HG03159 (cell line): ENCODE results near the gene RPUSD1.
"Not testable (repeated sequence)": the region's sequence is repeated elsewhere in the genome, so short reads cannot be mapped to it uniquely, and the experiment has no call there.

Source experiments
- ATAC-seq: cut with Tn5 transposase; IDR thresholded peaks from one replicate; pipeline ENCODE4 v1.9.1; 2021; ENCODE audit warnings: mild to moderate bottlenecking, moderate library complexity; ENCODE audit not compliant: unreplicated experiment

The RPUSD1 gene

DNA sequence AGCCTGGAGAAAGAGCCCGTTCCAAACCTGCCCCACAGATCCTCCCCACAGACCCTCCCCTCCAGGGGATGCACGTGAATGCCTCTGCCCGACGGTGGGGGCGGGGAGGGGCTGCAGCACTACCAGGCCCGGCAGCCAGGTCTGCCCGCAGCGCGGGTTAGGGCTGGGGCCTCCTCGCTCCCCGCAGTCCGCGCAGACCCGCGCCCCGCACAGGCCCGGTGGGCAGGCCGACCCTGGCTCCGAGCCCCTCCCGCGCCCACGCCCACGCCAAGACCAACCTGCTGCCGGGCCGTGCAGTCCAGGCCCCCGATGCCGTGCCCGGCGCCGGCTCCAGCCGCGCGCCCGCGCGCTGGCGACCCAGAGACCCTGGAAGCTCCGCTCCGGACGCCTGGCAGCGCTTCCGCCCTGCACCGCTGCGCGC is at the start of gene RPUSD1:
RPUSD1 (minus strand) TSS at position 404 of the 421 bp plus-strand sequence. CDS start 644 bp downstream, outside the sequence.
- peak; percentile 23 for ATAC-seq

DNA sequence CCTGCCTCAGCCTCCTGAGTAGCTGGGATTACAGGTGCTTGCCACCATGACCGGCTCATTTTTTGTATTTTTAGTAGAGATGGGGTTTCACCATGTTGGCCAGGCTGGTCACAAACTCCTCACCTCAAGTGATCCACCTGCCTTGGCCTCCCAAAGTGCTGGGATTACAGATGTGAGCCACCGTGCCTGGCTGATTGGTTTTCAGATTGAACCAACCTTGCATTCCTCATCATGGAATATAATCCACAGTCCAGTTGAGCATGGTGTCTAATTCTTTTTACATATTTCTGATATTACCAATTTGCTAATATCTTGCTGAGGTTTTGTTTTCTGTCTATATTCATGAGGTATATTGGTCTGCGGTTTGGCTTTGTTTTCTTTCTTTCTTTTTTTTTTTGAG is 48.6 kb upstream of the RPUSD1 start:
- ATAC-seq = not testable (repeated sequence)

DNA sequence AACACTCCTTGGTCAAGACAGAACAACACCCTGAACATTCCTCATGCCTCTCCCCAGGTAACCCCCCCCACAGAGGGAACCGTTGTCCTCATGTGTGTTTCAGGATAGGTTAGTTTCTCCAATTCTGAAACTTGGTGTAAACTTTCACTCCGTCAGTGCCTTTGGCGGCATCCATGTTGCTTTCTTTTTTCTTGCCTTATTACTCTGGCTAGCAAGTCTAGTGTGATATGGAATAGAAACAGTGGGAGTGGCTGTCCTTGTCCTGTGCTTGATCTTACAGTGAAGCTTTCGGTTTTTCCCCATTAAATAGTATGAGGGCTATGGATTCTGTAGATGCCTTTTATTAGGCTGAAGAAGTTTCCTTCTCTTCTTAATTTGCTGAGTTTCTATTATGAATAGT is 48.0 kb upstream of the RPUSD1 start:
- no peak for ATAC-seq

- ATAC-seq = no peak
These were observed 47.2 kb upstream of the RPUSD1 start for GRCh38 chr16:835373-835772.

DNA sequence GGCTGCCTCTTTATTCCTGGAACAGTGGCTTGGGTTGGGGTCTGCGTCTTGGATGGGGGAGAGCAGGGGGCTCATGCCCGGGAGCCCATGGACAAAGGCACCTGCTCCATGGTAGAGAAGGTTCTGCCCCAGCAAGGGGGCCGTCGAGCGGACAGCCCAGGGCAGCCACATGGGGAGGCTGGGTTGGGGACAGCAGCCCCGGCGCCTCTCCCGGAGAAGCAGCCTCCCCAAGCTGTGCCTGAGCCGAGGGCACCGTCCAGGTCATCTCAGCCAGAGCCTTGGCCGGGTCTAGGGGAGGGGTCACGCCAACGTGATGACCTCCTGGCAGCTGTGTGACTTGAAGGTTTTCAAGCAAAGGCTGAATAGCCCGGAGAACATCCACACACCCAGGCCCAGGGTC is 45.2 kb upstream of the RPUSD1 start:
- ATAC-seq = no peak

DNA sequence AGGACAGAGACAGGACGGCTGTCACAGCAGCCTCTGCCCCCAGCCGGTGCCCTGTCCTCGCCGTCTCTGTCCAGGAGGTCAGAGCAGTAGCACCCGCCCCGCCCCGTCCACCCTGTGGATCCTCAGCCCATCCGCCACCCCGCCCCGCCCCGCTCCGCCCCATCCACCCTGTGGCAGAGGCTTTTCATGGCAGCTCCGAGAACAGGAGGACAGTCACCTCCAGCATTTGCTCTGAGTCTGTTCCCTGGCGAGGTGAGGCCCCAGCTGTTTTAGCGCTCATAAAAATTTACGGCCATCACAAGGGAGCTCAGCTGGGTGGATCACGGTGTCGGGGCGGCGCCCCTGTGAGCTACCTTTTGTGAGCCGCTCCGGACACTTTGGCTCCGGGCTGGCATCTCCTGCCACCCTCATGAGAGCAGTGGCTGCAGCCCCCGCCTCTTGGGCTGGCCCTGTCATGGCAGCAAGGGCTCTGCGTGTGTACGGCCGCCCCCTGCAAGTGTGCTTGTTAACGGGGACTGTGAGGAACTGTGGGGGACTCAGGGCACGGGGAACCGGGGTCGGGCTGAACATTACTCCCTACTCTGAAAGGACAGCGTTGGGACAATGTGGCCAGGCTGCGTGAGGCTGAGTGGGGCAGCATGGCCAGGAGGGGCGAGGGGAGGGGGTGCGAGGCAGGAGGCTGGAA is 44.6 kb upstream of the RPUSD1 start:
- no peak for ATAC-seq

DNA sequence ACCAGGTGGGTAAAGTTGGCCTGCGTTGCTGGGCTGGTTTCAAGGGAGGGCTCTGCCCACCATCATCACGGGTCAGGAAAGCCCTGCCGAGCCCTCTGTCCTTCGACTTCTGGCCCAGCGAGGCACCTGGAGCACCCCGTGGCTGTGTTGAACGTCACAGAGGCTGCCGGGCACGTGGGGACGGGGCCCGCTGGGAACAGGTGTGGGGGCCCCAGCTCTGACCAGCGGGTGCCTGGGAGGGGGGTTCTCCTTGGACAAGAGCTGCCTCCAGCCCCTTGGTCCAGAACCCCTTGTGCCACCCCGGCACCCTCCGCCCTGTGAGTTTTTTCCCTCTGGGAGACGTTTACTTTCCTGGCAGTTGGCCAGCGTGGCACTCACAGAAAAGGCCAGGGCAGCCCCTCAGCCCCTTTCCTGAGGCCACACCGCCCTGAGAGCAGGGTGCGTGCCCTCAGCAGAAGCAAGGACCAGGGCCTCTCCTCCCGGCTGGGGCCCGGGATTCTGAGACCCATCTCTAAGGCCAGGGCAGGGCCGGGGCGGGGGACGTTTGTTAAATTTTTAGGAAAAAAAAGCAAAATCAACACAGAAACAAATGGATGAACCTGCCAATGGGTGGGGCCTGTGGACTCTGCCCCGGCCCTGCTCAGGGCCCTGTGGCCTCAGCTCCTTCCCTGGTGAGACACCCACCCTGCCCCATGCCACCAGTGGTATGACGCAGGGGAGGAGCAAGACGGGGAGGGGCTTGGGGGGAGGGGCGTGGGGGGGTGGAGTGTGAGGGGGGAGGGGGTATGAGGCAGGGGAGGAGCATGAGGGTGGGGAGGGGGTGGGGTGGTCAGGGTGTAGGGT is 43.6 kb upstream of the RPUSD1 start:
- ATAC-seq = no peak

DNA sequence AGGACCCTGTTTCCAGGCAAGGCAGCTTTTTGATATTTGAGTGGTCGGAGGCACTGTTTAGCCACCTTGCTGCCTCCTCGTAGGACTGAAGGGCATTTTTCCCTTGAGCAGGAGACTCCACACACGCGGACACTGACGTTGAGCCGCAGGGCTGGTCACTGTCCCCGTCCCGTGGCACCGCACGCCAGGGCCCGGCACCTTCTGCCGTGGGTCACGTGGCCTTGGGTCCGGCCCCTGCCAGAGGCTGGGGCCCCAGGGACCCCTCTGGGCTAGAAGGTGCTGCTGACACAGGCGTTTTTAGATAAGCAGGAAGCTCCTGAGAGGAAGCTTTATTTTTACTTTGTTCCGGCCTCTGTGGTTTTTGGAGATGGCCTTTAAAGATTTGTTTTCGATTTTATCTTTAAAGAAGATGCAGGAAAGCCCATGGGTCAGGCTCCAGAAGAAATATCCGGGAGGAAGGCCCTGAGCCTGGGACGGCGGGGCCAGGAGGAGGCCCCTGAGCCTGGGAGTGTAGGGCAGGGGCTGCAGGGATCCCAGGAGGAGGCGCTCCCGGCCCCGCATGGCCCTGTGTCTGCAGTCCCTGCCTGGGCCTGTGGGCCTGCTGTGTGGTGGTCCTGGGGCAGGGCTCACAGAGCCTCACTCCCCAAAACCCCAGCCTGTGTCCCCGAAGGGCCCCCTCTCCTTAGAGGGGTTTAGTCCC is 42.8 kb upstream of the RPUSD1 start:
- no peak for ATAC-seq

DNA sequence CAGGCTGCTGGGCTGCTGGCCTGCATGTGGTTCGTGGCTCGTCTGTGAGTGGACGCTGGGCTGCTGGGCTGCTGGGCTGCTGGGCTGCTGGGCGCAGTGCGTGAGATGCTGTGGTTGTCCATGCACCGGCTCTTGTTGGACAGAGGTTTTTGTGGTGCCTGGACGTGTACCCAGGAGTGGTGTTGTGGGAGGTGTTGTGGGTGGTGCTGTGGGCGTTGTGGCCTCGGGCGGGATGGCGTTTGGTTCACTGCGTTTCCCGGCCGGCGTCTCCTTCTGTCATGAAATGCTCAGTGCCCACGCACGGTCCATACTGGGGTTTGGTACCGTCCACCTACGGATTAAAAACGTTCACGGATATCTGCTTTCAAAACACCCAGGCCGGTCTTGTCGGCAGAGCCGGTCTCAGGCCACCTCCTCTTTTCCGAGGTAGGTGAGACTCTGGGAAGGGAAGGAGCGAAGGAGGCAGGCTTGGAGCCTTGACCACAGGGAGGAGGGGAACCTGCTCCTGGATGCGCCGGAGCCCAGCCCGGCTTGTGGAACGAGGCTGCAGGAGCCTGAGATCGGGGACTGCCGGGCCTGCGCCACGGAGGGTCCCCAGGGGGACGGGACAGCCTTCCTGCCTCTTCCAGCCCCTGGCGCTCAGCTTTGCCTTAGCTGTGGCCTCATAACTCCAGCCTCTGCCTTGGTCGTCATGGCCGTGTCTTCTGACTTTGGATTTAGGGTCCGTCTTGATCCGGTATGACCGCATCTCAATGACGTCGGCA is 42.1 kb upstream of the RPUSD1 start:
- ATAC-seq = no peak

- no peak for ATAC-seq
These were observed 40.7 kb upstream of the RPUSD1 start for GRCh38 chr16:828891-829290.

DNA sequence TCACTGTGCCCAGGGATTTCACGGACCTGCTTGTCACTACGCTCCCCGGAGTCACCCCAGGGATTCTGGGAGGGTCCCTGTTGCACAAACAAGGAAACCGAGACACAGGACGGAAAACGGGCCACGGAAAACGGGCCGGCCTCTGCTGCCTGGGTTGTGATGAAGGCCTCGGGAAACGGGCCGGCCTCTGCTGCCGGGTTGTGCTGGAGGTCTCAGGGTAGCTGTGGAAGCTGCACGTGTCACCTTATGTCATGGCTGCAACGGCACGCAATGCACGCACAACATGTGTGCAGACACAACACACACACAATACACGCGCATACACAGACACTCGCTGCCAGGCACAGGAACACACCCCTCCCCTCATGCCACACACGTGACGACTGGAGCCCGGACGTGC is 39.3 kb upstream of the RPUSD1 start:
- ATAC-seq = no peak

- no peak for ATAC-seq
These were observed 37.3 kb upstream of the RPUSD1 start for GRCh38 chr16:825341-826061.

DNA sequence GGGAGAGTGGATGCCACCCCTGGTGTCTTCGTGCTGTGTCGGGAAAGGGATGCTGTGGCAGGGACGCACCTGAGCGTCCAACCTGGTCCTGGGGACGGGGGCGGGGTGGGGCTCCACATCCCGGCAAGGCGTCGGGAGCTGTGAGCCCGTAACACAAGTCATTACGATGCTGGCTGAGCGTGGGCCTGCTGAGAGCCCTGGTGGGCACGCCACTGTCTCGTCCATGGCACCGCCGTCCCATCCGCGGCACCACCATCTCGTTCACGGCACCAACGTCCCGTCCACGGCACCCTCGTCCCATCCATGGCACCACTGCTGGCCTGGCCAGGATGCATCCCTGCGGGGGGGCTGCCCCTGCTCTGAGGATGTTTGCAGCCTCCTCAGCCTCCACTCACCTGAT is 36.4 kb upstream of the RPUSD1 start:
- no peak for ATAC-seq

DNA sequence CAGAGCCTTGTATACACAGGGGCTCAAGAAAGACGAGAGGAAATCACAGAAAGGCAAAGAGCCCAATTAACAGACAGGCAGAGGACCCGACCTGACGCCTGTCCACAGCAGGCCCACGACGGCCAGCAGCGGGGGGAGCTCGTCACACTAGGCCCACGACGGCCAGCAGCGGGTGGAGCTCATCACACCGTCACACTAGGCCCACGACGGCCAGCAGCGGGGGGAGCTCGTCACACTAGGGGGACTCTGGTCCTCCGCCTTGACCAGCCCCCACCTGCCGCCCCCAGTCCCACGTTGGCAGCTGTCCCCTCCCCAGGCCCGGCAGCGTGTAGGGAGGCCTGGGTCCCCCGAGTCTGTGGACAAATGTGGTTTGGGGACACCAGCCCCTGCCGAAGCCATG is 36.0 kb upstream of the RPUSD1 start:
- no peak for ATAC-seq

DNA sequence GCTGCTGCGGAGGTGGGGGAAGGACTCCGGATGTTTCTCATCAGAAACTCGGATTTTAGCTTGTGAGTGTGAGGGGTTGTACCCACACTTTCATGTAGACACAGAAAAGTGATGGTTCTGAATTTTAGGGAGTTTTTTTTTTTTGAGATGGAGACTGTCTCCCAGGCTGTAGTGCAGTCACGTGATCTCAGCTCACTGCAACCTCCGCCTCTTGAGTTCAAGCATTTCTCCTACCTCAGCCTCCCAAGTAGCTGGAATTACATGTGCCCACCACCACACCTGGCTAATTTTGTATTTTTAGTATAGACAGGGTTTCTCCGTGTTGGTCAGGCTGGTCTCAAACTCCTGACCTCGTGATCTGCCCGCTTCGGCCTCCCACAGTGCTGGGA is 34.7 kb upstream of the RPUSD1 start:
- no peak for ATAC-seq

- ATAC-seq = no peak
These were observed 34.2 kb upstream of the RPUSD1 start for GRCh38 chr16:822174-822908.

GRCh38 chr16:821751-822150 is 33.6 kb upstream of the RPUSD1 start:
- ATAC-seq = no peak

- ATAC-seq = no peak
These were observed 32.6 kb upstream of the RPUSD1 start for GRCh38 chr16:820748-821147.

DNA sequence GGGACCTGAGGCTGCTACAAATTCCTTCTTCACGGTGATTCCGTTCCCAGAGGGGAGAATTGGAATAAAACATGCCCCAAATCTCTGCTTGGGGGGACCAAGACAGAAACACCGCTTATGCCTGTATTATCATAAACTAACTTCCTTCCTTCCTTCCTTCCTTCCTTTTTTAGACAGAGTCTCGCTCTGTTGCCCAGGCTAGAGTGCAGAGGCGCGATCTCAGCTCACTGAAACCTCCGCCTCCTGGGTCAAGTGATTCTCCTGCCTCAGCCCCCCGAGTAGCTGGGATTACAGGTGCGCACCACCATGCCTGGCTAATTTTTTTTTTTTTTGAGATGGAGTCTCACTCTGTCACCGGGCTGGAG is 31.8 kb upstream of the RPUSD1 start:
- ATAC-seq = not testable (repeated sequence)
